Hematopoietic multipotent progenitor cell treated with erythropoietin and hydrocortisone succinate and interleukin-3 and kit ligand, for 8 days (in vitro differentiated cells): Measurements from ENCODE around the gene AMBRA1.

Experiments used
- DNase-seq: peaks from one replicate; pipeline ENCODE4 v3.0.0-alpha.2; 2015

AMBRA1 gene

GRCh38 chr11:46422588-46422987, 171.2 kb downstream of the AMBRA1 start:
- DNase-seq, result no peak

GRCh38 chr11:46421257-46421880, 172.5 kb downstream of the AMBRA1 start:
- peak; percentile 14 for DNase-seq

- DNase-seq, result no peak
These were observed 173.3 kb downstream of the AMBRA1 start for GRCh38 chr11:46420513-46420912.

- no peak for DNase-seq
These were observed 175.1 kb downstream of the AMBRA1 start for GRCh38 chr11:46418751-46419150.

- DNase-seq, result no peak
These were observed 176.1 kb downstream of the AMBRA1 start for GRCh38 chr11:46417711-46418110.

GRCh38 chr11:46414879-46415278, 178.9 kb downstream of the AMBRA1 start:
- no peak for DNase-seq

GRCh38 chr11:46414466-46414796, 179.4 kb downstream of the AMBRA1 start:
- DNase-seq, result peak; percentile 84

- no peak for DNase-seq
These were observed 179.9 kb downstream of the AMBRA1 start for GRCh38 chr11:46413760-46414465.

GRCh38 chr11:46410021-46410420, 183.8 kb downstream of the AMBRA1 start:
- no peak for DNase-seq

- DNase-seq, result no peak
These were observed 185.3 kb downstream of the AMBRA1 start for GRCh38 chr11:46408407-46408986.

- no peak for DNase-seq
These were observed 186.2 kb downstream of the AMBRA1 start for GRCh38 chr11:46407635-46408034.

- DNase-seq, result no peak
These were observed 189.3 kb downstream of the AMBRA1 start for GRCh38 chr11:46404476-46405017.

GRCh38 chr11:46402957-46403902, 190.6 kb downstream of the AMBRA1 start:
- no peak for DNase-seq

GRCh38 chr11:46397526-46397925, 196.3 kb downstream of the AMBRA1 start:
- no peak for DNase-seq

GRCh38 chr11:46393759-46394158, 200.1 kb downstream of the AMBRA1 start:
- DNase-seq, result no peak

- no peak for DNase-seq
These were observed 200.6 kb downstream of the AMBRA1 start for GRCh38 chr11:46393231-46393616.

- DNase-seq, result peak; percentile 78
These were observed 201.2 kb downstream of the AMBRA1 start for GRCh38 chr11:46392421-46393230.

GRCh38 chr11:46391578-46392420, 202.0 kb downstream of the AMBRA1 start, which contains the start of gene CHRM4:
CHRM4 (minus strand) TSS chr11:46391776; CDS start chr11:46386557, 5,219 bp downstream.
- no peak for DNase-seq

GRCh38 chr11:46391186-46391577, 202.6 kb downstream of the AMBRA1 start:
- DNase-seq, result no peak

GRCh38 chr11:46390331-46391171, 203.3 kb downstream of the AMBRA1 start:
- no peak for DNase-seq
